ENCODE measurements around the gene ASIC4. TPM values are rescaled to one million over a fixed set of nuclear protein-coding genes. Genes with fewer than 3 reads are reported as not detected.

The ASIC4 gene
- total and polyA plus RNA-seq, 2 of the 13 experiments (the other 11 are each of a cell fraction or from before 2014, with no cell fraction given), result 0.03 TPM; not detected in 1

DNA sequence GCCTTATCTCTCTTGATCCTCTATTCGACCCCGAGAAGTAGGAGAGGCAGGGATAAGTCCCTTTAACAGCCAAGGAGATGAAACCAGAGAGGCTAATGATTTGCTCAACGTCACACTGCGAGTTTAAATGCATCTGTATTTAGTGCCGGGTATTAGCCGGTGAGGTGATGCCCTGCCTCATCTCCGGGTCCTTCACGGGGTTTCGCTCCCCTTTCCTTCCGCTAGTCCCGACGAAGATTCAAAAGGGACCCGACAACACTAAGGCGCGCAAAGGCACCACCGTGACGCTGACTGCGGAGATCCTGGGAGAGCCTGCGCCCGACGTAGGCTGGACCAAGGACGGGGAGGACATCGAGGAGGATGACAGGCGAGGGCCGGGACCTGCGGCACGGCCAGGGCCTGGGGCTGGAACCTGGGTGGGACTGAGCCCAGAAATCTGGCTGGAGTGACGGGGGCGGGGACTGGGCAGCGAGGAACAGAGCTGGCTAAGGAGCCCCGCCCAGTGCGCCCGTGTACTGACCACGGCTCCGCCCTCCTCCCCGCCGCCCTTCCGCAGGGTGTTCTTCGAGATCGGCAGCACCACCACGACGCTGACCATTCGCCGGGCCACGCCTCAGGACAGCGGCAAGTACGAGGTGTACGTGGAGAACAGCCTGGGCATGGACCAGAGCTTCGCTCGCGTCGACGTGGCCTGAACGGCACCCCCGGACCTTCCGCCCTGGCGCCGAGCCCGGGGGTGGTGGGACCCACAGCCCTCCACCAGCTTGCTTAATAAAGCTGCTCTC, 16.6 kb upstream of the ASIC4 start (continued):
- TF ChIP-seq ZNF333 (CRISPR knock-in tag; IDR thresholded peaks at IDR 0.05; ENCODE audit: borderline replicate concordance) (no peak), SATB2 (CRISPR knock-in tag; IDR thresholded peaks at IDR 0.05) (no peak), ELF1 (CRISPR knock-in tag; IDR thresholded peaks at IDR 0.05) (peak; percentile 29; the same call in 1 of the 2 replicates), JUNB (CRISPR knock-in tag; IDR thresholded peaks at IDR 0.05; ENCODE audit: borderline replicate concordance) (no peak), CAMTA2 (CRISPR knock-in tag; IDR thresholded peaks at IDR 0.05; ENCODE audit: borderline replicate concordance) (no peak), WIZ (CRISPR knock-in tag; IDR thresholded peaks at IDR 0.05) (no peak), ZNF839 (CRISPR knock-in tag; IDR thresholded peaks at IDR 0.05; ENCODE audit: borderline replicate concordance) (no peak), ELF3 (CRISPR knock-in tag; IDR thresholded peaks at IDR 0.05) (peak; percentile 42), MIER2 (CRISPR knock-in tag; IDR thresholded peaks at IDR 0.05) (no peak), POLR2AphosphoS2 (IDR thresholded peaks at IDR 0.05; ENCODE audit: low read depth, low read length) (no peak), ZNF776 (CRISPR knock-in tag; IDR thresholded peaks at IDR 0.05) (peak; percentile 60; the same call in 1 of the 2 replicates), CEBPG (CRISPR knock-in tag; IDR thresholded peaks at IDR 0.05) (no peak), MED1 (CRISPR knock-in tag; IDR thresholded peaks at IDR 0.05) (peak; percentile 24; the same call in 1 of the 2 replicates), ZNF382 (CRISPR knock-in tag; IDR thresholded peaks at IDR 0.05; ENCODE audit: borderline replicate concordance) (no peak), NFYC (CRISPR knock-in tag; IDR thresholded peaks at IDR 0.05) (no peak), ZNF841 (CRISPR knock-in tag; IDR thresholded peaks at IDR 0.05; ENCODE audit: borderline replicate concordance) (no peak), GABPB1 (CRISPR knock-in tag; IDR thresholded peaks at IDR 0.05) (peak; percentile 67), ZNF891 (CRISPR knock-in tag; IDR thresholded peaks at IDR 0.05) (peak; percentile 87; the same call in 1 of the 2 replicates)
- TF ChIP-seq, protein P1, sequence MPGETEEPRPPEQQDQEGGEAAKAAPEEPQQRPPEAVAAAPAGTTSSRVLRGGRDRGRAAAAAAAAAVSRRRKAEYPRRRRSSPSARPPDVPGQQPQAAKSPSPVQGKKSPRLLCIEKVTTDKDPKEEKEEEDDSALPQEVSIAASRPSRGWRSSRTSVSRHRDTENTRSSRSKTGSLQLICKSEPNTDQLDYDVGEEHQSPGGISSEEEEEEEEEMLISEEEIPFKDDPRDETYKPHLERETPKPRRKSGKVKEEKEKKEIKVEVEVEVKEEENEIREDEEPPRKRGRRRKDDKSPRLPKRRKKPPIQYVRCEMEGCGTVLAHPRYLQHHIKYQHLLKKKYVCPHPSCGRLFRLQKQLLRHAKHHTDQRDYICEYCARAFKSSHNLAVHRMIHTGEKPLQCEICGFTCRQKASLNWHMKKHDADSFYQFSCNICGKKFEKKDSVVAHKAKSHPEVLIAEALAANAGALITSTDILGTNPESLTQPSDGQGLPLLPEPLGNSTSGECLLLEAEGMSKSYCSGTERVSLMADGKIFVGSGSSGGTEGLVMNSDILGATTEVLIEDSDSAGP (CRISPR knock-in tag; IDR thresholded peaks at IDR 0.05; ENCODE audit: borderline replicate concordance), result peak; percentile 86; the same call in 1 of the 2 replicates
- TF ChIP-seq, protein P2, sequence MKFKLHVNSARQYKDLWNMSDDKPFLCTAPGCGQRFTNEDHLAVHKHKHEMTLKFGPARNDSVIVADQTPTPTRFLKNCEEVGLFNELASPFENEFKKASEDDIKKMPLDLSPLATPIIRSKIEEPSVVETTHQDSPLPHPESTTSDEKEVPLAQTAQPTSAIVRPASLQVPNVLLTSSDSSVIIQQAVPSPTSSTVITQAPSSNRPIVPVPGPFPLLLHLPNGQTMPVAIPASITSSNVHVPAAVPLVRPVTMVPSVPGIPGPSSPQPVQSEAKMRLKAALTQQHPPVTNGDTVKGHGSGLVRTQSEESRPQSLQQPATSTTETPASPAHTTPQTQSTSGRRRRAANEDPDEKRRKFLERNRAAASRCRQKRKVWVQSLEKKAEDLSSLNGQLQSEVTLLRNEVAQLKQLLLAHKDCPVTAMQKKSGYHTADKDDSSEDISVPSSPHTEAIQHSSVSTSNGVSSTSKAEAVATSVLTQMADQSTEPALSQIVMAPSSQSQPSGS (CRISPR knock-in tag; IDR thresholded peaks at IDR 0.05), result no peak
- TF ChIP-seq, protein P3, sequence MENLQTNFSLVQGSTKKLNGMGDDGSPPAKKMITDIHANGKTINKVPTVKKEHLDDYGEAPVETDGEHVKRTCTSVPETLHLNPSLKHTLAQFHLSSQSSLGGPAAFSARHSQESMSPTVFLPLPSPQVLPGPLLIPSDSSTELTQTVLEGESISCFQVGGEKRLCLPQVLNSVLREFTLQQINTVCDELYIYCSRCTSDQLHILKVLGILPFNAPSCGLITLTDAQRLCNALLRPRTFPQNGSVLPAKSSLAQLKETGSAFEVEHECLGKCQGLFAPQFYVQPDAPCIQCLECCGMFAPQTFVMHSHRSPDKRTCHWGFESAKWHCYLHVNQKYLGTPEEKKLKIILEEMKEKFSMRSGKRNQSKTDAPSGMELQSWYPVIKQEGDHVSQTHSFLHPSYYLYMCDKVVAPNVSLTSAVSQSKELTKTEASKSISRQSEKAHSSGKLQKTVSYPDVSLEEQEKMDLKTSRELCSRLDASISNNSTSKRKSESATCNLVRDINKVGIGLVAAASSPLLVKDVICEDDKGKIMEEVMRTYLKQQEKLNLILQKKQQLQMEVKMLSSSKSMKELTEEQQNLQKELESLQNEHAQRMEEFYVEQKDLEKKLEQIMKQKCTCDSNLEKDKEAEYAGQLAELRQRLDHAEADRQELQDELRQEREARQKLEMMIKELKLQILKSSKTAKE (CRISPR knock-in tag; IDR thresholded peaks at IDR 0.05; ENCODE audit: borderline replicate concordance), result no peak; the same call in 1 of the 2 replicates
- TF ChIP-seq, protein P4, sequence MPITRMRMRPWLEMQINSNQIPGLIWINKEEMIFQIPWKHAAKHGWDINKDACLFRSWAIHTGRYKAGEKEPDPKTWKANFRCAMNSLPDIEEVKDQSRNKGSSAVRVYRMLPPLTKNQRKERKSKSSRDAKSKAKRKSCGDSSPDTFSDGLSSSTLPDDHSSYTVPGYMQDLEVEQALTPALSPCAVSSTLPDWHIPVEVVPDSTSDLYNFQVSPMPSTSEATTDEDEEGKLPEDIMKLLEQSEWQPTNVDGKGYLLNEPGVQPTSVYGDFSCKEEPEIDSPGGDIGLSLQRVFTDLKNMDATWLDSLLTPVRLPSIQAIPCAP (CRISPR knock-in tag; IDR thresholded peaks at IDR 0.05; ENCODE audit: low read depth), result no peak
- TF ChIP-seq, protein P5, sequence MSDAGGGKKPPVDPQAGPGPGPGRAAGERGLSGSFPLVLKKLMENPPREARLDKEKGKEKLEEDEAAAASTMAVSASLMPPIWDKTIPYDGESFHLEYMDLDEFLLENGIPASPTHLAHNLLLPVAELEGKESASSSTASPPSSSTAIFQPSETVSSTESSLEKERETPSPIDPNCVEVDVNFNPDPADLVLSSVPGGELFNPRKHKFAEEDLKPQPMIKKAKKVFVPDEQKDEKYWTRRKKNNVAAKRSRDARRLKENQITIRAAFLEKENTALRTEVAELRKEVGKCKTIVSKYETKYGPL (CRISPR knock-in tag; IDR thresholded peaks at IDR 0.05), result no peak

Data from HepG2 (cell line).